ENCODE results near the gene FGGY. TPM values are rescaled to one million over a fixed set of nuclear protein-coding genes. Genes with fewer than 3 reads are reported as not detected.
A peak's percentile ranks its signal among the peaks of the same experiment; 100 is the strongest.

The FGGY gene
- total and polyA plus RNA-seq, 11 donors = 7.2 to 42.9 (median 32.0) TPM

DNA sequence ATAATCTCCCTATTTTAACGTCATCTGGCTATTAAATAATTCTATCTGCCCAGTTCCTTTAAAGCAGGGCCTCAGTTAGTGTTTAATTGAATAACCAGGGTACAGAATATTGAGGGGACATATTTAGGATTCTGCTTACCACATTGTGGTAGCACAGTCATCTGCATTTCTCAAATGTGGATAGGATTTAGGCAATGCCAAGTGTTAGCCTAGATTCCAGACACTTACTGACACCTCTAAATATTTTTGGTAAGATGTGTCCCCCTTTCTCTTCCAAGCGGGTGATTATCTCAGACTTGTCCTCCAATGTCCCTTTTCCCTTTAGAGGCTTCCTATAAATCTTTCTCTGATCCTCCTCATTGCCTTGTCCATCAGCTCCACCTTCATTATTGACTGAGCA lies 357.1 kb downstream of the FGGY start:
- TF ChIP-seq POLR2A (IDR thresholded peaks at IDR 0.05) = no peak
- TF ChIP-seq, protein P1, sequence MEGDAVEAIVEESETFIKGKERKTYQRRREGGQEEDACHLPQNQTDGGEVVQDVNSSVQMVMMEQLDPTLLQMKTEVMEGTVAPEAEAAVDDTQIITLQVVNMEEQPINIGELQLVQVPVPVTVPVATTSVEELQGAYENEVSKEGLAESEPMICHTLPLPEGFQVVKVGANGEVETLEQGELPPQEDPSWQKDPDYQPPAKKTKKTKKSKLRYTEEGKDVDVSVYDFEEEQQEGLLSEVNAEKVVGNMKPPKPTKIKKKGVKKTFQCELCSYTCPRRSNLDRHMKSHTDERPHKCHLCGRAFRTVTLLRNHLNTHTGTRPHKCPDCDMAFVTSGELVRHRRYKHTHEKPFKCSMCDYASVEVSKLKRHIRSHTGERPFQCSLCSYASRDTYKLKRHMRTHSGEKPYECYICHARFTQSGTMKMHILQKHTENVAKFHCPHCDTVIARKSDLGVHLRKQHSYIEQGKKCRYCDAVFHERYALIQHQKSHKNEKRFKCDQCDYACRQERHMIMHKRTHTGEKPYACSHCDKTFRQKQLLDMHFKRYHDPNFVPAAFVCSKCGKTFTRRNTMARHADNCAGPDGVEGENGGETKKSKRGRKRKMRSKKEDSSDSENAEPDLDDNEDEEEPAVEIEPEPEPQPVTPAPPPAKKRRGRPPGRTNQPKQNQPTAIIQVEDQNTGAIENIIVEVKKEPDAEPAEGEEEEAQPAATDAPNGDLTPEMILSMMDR (IDR thresholded peaks at IDR 0.05) = no peak
- Histone ChIP-seq H3K27ac (no peak overlapping the region), H3K4me3 (no peak overlapping the region), H3K4me1 (no peaks in the 10 kb centered on the region), H3K36me3 (no peaks in the 10 kb centered on the region), H3K27me3 (no peaks in the 10 kb centered on the region), H3K9me3 (no peaks in the 10 kb centered on the region)
- intact Hi-C loops (cut with DNase I) = no loop called here
- WGBS, 4 donors = 91 to 98% (median 94%) methylated on average over 2 of the region's 2 CpGs
- no peak for DNase-seq
- no peak for ATAC-seq

DNA sequence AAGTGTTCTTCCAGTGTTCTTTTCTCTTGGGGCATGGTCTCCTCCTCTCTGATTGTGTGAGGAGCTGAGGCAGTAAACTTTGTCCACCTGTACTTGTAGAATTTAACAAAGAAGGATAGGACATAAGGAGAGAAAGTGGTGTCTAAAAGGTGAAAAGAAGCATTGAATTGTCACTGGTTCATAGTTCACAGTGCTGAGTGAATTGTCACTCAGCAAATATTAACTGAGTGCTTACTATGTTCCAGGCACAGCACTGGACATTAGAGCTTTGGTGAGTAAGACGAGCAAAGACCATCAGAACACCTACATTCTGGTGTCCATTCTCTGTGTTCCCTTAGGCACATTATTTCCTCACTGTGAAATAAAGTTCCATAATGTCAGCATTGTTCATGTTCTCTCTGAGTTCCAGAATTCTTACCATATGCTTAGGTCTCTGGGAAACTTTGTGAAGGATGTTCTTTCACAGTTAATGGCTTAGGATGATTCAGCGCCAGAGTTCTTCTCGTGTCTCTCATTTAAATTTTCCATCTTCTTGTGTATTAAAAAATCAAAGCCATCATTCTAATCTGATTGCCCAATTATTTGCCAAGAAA lies 361.1 kb downstream of the FGGY start:
- WGBS, 4 donors = 93 to 96% (median 95%) methylated on average over 3 of the region's 3 CpGs
- Histone ChIP-seq H3K4me3 (no peak overlapping the region), H3K27ac (no peak overlapping the region), H3K4me1 (no peaks in the 10 kb centered on the region), H3K27me3 (no peaks in the 10 kb centered on the region), H3K36me3 (no peaks in the 10 kb centered on the region), H3K9me3 (no peaks in the 10 kb centered on the region)
- DNase-seq = no peak
- intact Hi-C loops (cut with DNase I) = no loop called here
- no peak for ATAC-seq
- TF ChIP-seq POLR2A (IDR thresholded peaks at IDR 0.05) = no peak
- TF ChIP-seq, protein P1 (IDR thresholded peaks at IDR 0.05) = no peak

DNA sequence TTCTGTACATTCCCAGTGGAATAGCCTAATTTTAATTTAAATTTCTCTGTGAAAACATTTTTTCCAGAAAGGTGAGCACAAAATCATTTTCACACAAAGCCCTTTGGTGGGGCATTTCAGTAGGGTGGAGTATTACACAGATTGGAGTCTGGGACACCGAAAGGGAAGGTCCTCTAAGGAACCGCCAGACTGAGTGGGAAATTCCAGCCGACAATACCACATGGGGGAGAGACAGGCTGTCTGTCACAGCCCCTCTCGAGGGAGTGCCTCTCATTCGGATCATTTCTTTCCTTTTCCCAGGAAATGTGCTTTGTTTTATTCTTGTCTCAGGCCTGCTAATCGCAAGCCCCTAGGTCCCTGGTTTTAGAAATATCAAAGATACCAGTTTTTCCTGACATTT lies 367.3 kb downstream of the FGGY start:
- 47 to 57% (median 53%) methylated on average over 6 of the region's 6 CpGs for WGBS, 4 donors
- peak overlapping the region in 1 of 12 donors; percentile 9 for H3K27ac ChIP-seq
- no peak overlapping the region for H3K4me3 ChIP-seq
- no peaks in the 10 kb centered on the region for H3K36me3 ChIP-seq
- no peaks in the 10 kb centered on the region for H3K9me3 ChIP-seq
- H3K4me1 ChIP-seq = peaks cover 0 to 11% (median 2%) of the 10 kb centered on the region in 12 donors
- H3K27me3 ChIP-seq = no peaks in the 10 kb centered on the region
- no peak for DNase-seq
- ATAC-seq = peak in 1 of 4 donors; percentile 34
- intact Hi-C loops (cut with DNase I) = no loop called here
- no peak for TF ChIP-seq POLR2A (IDR thresholded peaks at IDR 0.05)
- TF ChIP-seq, protein P1 (IDR thresholded peaks at IDR 0.05) = no peak

DNA sequence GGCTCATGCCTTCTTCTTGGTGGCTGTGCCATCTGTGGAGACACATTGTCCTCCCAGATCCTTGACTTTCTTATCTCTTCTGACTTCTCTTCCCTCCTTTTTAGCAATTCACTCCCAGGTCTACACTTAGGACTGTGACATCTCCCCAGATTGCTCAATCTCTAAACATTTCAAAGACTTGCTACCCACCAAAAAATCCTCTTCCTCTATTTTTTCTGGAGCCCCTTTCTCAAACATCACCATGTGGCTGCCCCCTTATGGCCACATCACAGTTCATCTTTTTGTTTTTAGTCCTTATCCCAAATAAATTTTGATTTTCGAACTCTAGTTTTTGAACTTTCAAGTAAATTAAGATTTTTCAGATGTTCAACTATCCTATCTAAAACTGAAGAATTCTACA lies 369.2 kb downstream of the FGGY start:
- TF ChIP-seq, protein P1 (IDR thresholded peaks at IDR 0.05) = peak in 1 of 12 donors; percentile 8
- TF ChIP-seq POLR2A (IDR thresholded peaks at IDR 0.05) = no peak
- Histone ChIP-seq H3K27me3 (no peaks in the 10 kb centered on the region), H3K36me3 (no peaks in the 10 kb centered on the region), H3K27ac (no peak overlapping the region), H3K4me3 (no peak overlapping the region), H3K9me3 (no peaks in the 10 kb centered on the region), H3K4me1 (peaks cover 0 to 27% (median 15%) of the 10 kb centered on the region in 12 donors)
- 94 to 97% (median 95%) methylated on average over 1 of the region's 1 CpG for WGBS, 4 donors
- ATAC-seq = no peak
- no peak for DNase-seq
- intact Hi-C loops (cut with DNase I) = no loop called here
